Panc1 (cell line): ENCODE measurements around the gene UGT1A4.

ENCODE experiments used
- CTCF ChIP-seq: fragments of 450-650 bp; IDR thresholded peaks from 2 replicates; pipeline ENCODE4 v1.5.1; 2017; ENCODE audit warnings: mild to moderate bottlenecking
- POLR2AphosphoS5 ChIP-seq: IDR thresholded peaks from 2 replicates; pipeline ENCODE4 v1.6.1; 2012; ENCODE audit warnings: mild to moderate bottlenecking, low read depth, low read length, moderate library complexity

- no peak for TF ChIP-seq CTCF
- TF ChIP-seq POLR2AphosphoS5: no peak
These were observed 44.6 kb upstream of the UGT1A4 start for GRCh38 chr2:233673896-233674295.
